ENCODE data around the gene VMAC. TPM values are rescaled to one million over a fixed set of nuclear protein-coding genes. Genes with fewer than 3 reads are reported as not detected.

VMAC gene
- total RNA-seq, 6 experiments from 2014 or later = 1.7 to 3.9 (median 2.8) TPM

DNA sequence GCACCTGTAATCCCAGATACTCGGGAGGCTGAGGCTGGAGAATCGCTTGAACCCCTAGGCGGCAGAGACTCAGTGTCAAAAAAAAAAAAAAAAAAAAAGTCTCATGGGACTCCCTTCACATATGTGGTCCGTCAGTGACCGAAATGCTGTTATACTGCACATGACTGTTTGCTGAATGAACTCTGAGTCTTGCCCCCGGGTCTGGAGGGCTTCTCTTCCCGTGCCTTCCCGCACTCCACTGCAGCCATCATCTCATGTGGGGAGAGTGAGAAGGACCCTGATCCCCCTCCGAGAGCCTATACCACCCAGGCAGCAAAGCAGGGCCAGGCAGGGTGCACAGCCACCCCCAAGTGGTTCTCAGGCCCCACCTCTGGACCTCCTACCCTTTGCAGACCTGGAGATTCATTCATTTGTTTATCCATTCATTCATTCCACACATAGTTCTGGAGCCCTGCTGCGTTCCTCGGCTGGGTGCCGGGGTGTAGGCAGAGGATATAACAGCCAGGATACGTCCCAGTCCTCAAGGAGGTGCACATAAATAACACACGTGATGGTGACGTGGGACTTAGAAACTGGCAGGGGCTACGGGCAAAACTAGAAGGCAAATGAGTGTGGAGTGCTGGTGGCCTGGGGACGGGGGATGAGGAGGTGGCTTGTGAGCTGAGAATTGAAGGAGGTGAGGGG is 15.2 kb upstream of the VMAC start:
- H3K9me3 ChIP-seq = no peaks in the 10 kb centered on the region
- H3K4me3 ChIP-seq = no peak overlapping the region
- H3K36me3 ChIP-seq = no peaks in the 10 kb centered on the region
- intact Hi-C loops (cut with DNase I) = no loop called here
- no peak overlapping the region for H3K27ac ChIP-seq
- H3K4me1 ChIP-seq = peaks cover 0 to 8% (median 2%) of the 10 kb centered on the region in 4 donors
- 54% methylated on average over 13 of the region's 17 CpGs for WGBS (ENCODE audit: insufficient coverage, low coverage, low lambda C conversion rate, missing lambda C conversion rate)
- DNase-seq (no peak), ATAC-seq (no peak)
- no peaks in the 10 kb centered on the region for H3K27me3 ChIP-seq
- TF ChIP-seq CTCF (IDR thresholded peaks at IDR 0.05) (no peak), POLR2A (IDR thresholded peaks at IDR 0.05) (no peak)

DNA sequence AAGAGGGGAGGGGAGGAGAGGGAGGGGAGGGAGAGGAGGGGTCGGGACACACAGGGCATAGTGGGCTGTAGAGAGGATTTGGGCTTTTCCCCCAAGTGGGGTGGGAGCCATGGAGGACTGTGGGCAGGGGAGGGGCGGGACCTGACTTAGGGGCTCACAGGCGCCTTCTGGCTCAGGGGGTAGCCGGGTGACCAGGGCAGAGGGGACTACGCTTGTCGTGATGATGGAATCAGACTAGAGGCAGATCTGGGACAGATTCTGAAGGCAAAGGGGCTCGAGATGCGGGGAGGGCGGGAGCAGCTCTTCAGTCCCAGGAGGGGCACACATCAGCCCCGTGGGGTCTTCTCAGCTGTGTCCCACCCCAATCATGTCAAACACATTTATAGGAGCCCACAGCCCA is 14.6 kb upstream of the VMAC start:
- Histone ChIP-seq H3K27ac (no peak overlapping the region), H3K27me3 (no peaks in the 10 kb centered on the region), H3K4me3 (no peak overlapping the region), H3K36me3 (no peaks in the 10 kb centered on the region), H3K9me3 (no peaks in the 10 kb centered on the region), H3K4me1 (peaks cover 0 to 8% (median 2%) of the 10 kb centered on the region in 4 donors)
- WGBS (ENCODE audit: insufficient coverage, low coverage, low lambda C conversion rate, missing lambda C conversion rate) = 78% methylated on average over 4 of the region's 10 CpGs
- intact Hi-C loops (cut with DNase I) = loop anchor here (5.0 kb wide), 2 partner anchors 78 to 83 kb away; partner anchors contain the start of gene NRTN (in 1 of the 2)
- ATAC-seq (no peak), DNase-seq (no peak)
- TF ChIP-seq CTCF (IDR thresholded peaks at IDR 0.05) = no peak

- H3K27me3 ChIP-seq = no peaks in the 10 kb centered on the region
- ATAC-seq (no peak), DNase-seq (no peak)
- no peaks in the 10 kb centered on the region for H3K9me3 ChIP-seq
- no peak overlapping the region for H3K27ac ChIP-seq
- peaks cover 0 to 8% (median 2%) of the 10 kb centered on the region in 4 donors for H3K4me1 ChIP-seq
- no peak for TF ChIP-seq CTCF (IDR thresholded peaks at IDR 0.05)
- no peak for TF ChIP-seq POLR2A (IDR thresholded peaks at IDR 0.05)
- peaks cover 0 to 12% (median 3%) of the 10 kb centered on the region in 4 donors for H3K36me3 ChIP-seq
- no peak overlapping the region for H3K4me3 ChIP-seq
- intact Hi-C loops (cut with DNase I) = loop anchor here (5.0 kb wide), 2 partner anchors 79 to 84 kb away; partner anchors contain the start of gene NRTN (in 1 of the 2)
- WGBS (ENCODE audit: insufficient coverage, low coverage, low lambda C conversion rate, missing lambda C conversion rate) = no CpG with 5 or more reads among the region's 4 CpGs
Measured at GRCh38 chr19:5891572-5891937, 13.1 kb upstream of the VMAC start.

DNA sequence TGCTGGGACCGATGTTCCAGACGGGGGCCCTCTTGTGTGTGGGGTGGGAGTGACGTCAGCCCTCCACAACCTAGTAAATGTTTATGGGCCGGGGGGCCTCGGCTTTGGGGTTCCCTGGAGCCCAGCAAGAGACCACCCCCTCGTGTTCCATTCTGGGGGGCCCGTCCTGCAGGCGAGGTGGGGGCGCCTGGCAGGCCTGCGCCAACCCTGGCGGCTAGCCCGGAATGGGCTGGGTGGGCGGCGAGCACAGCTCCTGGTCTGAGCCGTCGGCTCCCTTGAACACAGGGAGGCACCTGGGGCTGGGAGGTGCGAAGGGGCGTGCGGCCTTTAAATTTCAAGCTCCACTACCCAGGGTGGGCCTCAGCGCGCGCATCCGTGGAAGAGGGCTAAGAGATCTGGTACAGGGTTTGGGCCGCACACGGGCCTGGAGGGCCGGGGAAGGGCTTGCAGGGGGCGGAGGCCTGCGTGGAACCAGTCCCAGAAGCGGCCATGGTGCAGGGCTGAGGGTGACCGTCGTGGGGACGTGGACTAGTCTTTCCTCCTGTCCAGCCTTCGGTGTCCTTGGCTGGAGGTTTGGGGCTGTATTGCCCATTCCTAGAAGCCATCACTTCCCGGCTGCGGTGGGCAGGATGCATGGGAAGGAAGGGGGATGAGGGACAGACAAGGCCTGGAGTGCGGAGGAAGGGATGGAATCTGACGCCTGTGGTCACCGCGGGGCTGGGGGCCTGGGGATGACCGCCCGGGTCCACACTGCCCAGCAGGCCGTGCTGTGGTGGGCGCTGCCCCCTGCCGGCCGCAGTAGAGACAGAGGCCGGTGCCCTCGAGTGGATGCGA is 12.5 kb upstream of the VMAC start:
- peak; percentile 78 to 89 (median 84) for ATAC-seq
- Histone ChIP-seq H3K4me1 (peaks cover 0 to 8% (median 2%) of the 10 kb centered on the region in 4 donors), H3K27me3 (no peaks in the 10 kb centered on the region), H3K4me3 (no peak overlapping the region), H3K9me3 (no peaks in the 10 kb centered on the region), H3K27ac (no peak overlapping the region), H3K36me3 (peaks cover 0 to 14% (median 3%) of the 10 kb centered on the region in 4 donors)
- peak in 1 of 3 donors; percentile 57 for DNase-seq
- TF ChIP-seq CTCF (IDR thresholded peaks at IDR 0.05) = peak; percentile 76 to 88 (median 83)
- TF ChIP-seq POLR2A (IDR thresholded peaks at IDR 0.05) = no peak
- intact Hi-C loops (cut with DNase I) = loop anchor here (5.0 kb wide), 2 partner anchors 80 to 85 kb away; partner anchors contain the start of gene NRTN (in 1 of the 2)
- 9% methylated on average over 10 of the region's 48 CpGs for WGBS (ENCODE audit: insufficient coverage, low coverage, low lambda C conversion rate, missing lambda C conversion rate)

Measured in right lobe of liver (tissue), 6 donors.